Neuronal stem cell (in vitro differentiated cells): Measurements from ENCODE around the gene PTPRC.
"Not testable (repeated sequence)": the region's sequence is repeated elsewhere in the genome, so short reads cannot be mapped to it uniquely, and the experiment has no call there.

ENCODE experiments used
- DNase-seq: peaks from one replicate; pipeline ENCODE4 v3.0.0-alpha.2; 2013; ENCODE audit warnings: low spot score
- H2AFZ ChIP-seq: one replicate; pipeline ENCODE4 v1.6.1; 2013; ENCODE audit warnings: mild to moderate bottlenecking, low read length, inconsistent platforms
- H2AK5ac ChIP-seq: 2 replicates; pipeline ENCODE4 v1.6.1; 2013; ENCODE audit warnings: low read depth, mild to moderate bottlenecking, inconsistent platforms, low read length, moderate library complexity, mixed read lengths
- H2BK120ac ChIP-seq: 2 replicates; pipeline ENCODE4 v1.6.1; 2013; ENCODE audit warnings: low read depth, mild to moderate bottlenecking, inconsistent platforms, low read length, moderate library complexity, mixed read lengths
- H2BK12ac ChIP-seq: one replicate; pipeline ENCODE4 v1.6.1; 2013; ENCODE audit warnings: low read length, inconsistent platforms
- H2BK15ac ChIP-seq: 2 replicates; pipeline ENCODE4 v1.6.1; 2013; ENCODE audit warnings: mild to moderate bottlenecking, low read length, inconsistent platforms, mixed read lengths
- H2BK5ac ChIP-seq: one replicate; pipeline ENCODE4 v1.6.1; 2013; ENCODE audit warnings: inconsistent platforms, mild to moderate bottlenecking, low read length, moderate library complexity
- H3K14ac ChIP-seq: one replicate; pipeline ENCODE4 v1.6.1; 2013; ENCODE audit warnings: low read length, inconsistent platforms
- H3K18ac ChIP-seq: 2 replicates; pipeline ENCODE4 v1.6.1; 2013; ENCODE audit warnings: low read length, inconsistent platforms
- H3K23ac ChIP-seq: 2 replicates; pipeline ENCODE4 v1.6.1; 2013; ENCODE audit warnings: low read depth, mild to moderate bottlenecking, mixed read lengths, low read length, inconsistent platforms; ENCODE audit not compliant: poor library complexity
- H3K27ac ChIP-seq: replicated peaks from 3 replicates; pipeline ENCODE4 v1.5.1; 2013; ENCODE audit warnings: low read length, inconsistent platforms
- H3K27me3 ChIP-seq, 3 experiments: 2 replicates each; pipeline ENCODE4 v1.6.1; 2013; ENCODE audit warnings: low read length in 3 of 3, mild to moderate bottlenecking in 2 of 3, inconsistent platforms in 1 of 3, low read depth in 1 of 3, mixed read lengths in 1 of 3, moderate library complexity in 1 of 3; ENCODE audit not compliant: control insufficient read depth in 3 of 3, insufficient read depth in 3 of 3
- H3K36me3 ChIP-seq, 2 donors: replicated peaks in 1 of 2; 2 replicates each; pipeline ENCODE4 v1.6.1; 2013; ENCODE audit warnings: low read length in 2 of 2; ENCODE audit not compliant: control insufficient read depth in 2 of 2, insufficient read depth in 2 of 2
- H3K4ac ChIP-seq: 2 replicates; pipeline ENCODE4 v1.6.1; 2013; ENCODE audit warnings: inconsistent platforms, mild to moderate bottlenecking, low read length, moderate library complexity
- H3K4me1 ChIP-seq, 2 donors: 1 replicate in 1 of 2; 2 replicates in 1 of 2; pipeline ENCODE4 v1.6.1; 2013; ENCODE audit warnings: low read length in 2 of 2, low read depth in 1 of 2; ENCODE audit not compliant: control insufficient read depth in 2 of 2, insufficient read depth in 1 of 2
- H3K4me2 ChIP-seq: one replicate; pipeline ENCODE4 v1.6.1; 2013; ENCODE audit warnings: mild to moderate bottlenecking, low read length, inconsistent platforms; ENCODE audit not compliant: insufficient read depth, poor library complexity, severe bottlenecking
- H3K4me3 ChIP-seq, 2 donors: 2 replicates each; pipeline ENCODE4 v1.5.1; 2013; ENCODE audit warnings: low read length in 2 of 2, mild to moderate bottlenecking in 2 of 2, inconsistent platforms in 1 of 2, moderate library complexity in 1 of 2
- H3K79me1 ChIP-seq: one replicate; pipeline ENCODE4 v1.6.1; 2013; ENCODE audit warnings: low read depth, mild to moderate bottlenecking, inconsistent platforms, low read length, moderate library complexity
- H3K9ac ChIP-seq: one replicate; pipeline ENCODE4 v1.6.1; 2013; ENCODE audit warnings: mild to moderate bottlenecking, low read depth, low read length, inconsistent platforms; ENCODE audit not compliant: poor library complexity
- H3K9me3 ChIP-seq, 2 donors: replicated peaks in 1 of 2; 2 replicates each; pipeline versions ENCODE3 to v1.6.1; 2013; ENCODE audit warnings: low read length in 2 of 2, mild to moderate bottlenecking in 2 of 2, inconsistent platforms in 1 of 2, low read depth in 1 of 2, mixed read lengths in 1 of 2, moderate library complexity in 1 of 2; ENCODE audit not compliant: control insufficient read depth in 2 of 2, insufficient read depth in 1 of 2
- H4K8ac ChIP-seq: one replicate; pipeline ENCODE4 v1.6.1; 2013; ENCODE audit warnings: low read depth, mild to moderate bottlenecking, inconsistent platforms, low read length, moderate library complexity
- H4K91ac ChIP-seq: one replicate; pipeline ENCODE4 v1.6.1; 2013; ENCODE audit warnings: low read length, low read depth, mild to moderate bottlenecking, inconsistent platforms; ENCODE audit not compliant: poor library complexity
- WGBS, 2 donors: extraction: QIAGEN DNeasy Blood & Tissue Kit; methylation state at CpG; one replicate each; pipeline ENCODE4 v1.1.7; 2013; ENCODE audit warnings: missing lambda C conversion rate in 2 of 2, mixed read lengths in 1 of 2; ENCODE audit not compliant: insufficient read length in 2 of 2, insufficient replicate concordance in 1 of 2; ENCODE audit errors: extremely low coverage in 2 of 2; 5-methylcytosine and 5-hydroxymethylcytosine counted together

The PTPRC gene

DNA sequence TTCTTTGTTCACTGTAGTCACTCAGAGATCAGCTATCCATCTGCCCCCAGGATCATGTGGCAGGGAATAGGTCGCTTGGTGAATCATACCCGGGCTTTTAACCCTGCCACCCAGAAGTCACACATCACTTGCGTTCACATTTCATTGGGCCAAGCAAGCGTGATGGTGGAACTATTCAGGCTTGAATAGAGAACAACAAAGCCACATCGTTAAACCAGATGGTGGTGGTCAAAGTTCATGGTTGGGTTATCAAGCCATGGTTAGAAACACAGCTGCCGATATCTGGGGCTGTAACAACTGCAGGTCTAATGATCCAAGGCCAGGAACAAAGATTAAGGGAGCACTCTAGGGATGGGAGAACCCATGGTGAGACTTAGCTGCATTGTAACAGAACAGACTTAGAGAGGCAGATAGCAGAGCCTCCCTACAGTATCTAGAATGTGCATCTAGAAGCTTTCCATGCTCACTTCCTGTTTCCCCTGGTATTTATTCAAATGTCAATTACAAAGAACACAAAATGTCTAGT is 40.0 kb upstream of the PTPRC start:
- Histone ChIP-seq H4K8ac (no peak overlapping the region), H3K4ac (no peak overlapping the region), H3K4me1 (no peaks in the 10 kb centered on the region), H2BK120ac (no peak overlapping the region), H3K27ac (no peak overlapping the region), H3K9me3 (peaks cover 0 to 3% of the 10 kb centered on the region in 2 donors), H3K36me3 (no peaks in the 10 kb centered on the region), H3K79me1 (no peaks in the 10 kb centered on the region), H2AFZ (no peak overlapping the region), H3K18ac (no peak overlapping the region), H3K23ac (no peak overlapping the region), H3K14ac (no peak overlapping the region), H2BK12ac (no peak overlapping the region), H3K4me3 (no peak overlapping the region), H4K91ac (no peak overlapping the region), H2AK5ac (no peak overlapping the region), H3K27me3 (peaks cover 0 to 6% (median 0%) of the 10 kb centered on the region in 3 experiments), H2BK5ac (no peak overlapping the region), H3K9ac (no peak overlapping the region), H3K4me2 (no peak overlapping the region), H2BK15ac (no peak overlapping the region)
- no peak for DNase-seq
- WGBS, 2 donors = no CpG with 5 or more reads among the region's 6 CpGs

DNA sequence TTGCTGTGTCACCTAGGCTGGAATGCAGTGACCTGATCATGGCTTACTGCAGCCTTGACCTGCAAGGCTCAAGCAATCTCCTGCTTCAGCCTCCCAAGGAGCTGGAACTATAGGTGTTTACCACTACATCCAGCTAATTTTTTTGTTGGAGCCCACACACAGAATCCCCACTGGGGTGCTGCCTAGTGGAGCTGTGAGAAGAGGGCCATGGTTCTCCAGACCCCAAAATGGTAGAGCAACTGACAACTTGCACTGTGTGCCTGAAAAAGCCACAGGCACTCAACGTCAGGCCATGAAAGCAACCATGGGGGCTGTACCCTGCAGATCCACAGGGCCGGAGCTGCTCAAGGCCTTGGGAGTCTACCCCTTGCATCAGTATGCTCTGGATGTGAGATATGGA is 39.1 kb upstream of the PTPRC start:
- Histone ChIP-seq H3K9me3 (peaks cover 0 to 3% of the 10 kb centered on the region in 2 donors), H3K4me2 (no peak overlapping the region), H4K8ac (no peak overlapping the region)

DNA sequence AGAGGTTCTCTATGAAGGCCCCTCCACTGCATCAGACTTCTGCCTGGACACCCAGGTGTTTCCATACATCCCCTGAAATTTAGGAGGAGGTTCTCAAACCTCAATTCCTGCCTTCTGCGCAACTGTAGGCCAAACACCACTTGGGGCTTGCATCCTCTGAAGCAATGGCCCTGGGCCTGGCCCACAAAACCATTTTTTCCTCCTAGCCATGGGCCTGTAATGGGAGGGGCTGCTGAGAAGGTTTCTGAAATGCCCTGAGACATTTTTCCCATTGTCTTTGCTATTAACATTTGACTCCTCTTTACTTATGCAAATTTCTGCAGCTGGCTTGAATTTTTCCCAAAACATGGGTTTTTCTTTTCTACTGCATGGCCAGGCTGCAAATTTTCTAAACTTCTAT is 37.9 kb upstream of the PTPRC start:
- Histone ChIP-seq H2BK5ac (no peak overlapping the region), H3K18ac (no peak overlapping the region), H2BK120ac (no peak overlapping the region), H3K27ac (no peak overlapping the region), H2AK5ac (no peak overlapping the region), H2BK15ac (no peak overlapping the region), H3K23ac (no peak overlapping the region), H3K27me3 (peaks cover 0 to 6% (median 0%) of the 10 kb centered on the region in 3 experiments), H3K4me2 (no peak overlapping the region), H2AFZ (no peak overlapping the region), H3K9ac (no peak overlapping the region), H3K9me3 (peaks cover 0 to 3% of the 10 kb centered on the region in 2 donors), H3K4me1 (peaks cover 5 to 6% of the 10 kb centered on the region in 2 donors), H2BK12ac (no peak overlapping the region), H4K8ac (no peak overlapping the region), H3K14ac (no peak overlapping the region), H3K36me3 (no peaks in the 10 kb centered on the region), H3K4ac (no peak overlapping the region), H4K91ac (no peak overlapping the region), H3K79me1 (no peaks in the 10 kb centered on the region), H3K4me3 (no peak overlapping the region)
- DNase-seq = no peak
- no CpG with 5 or more reads among the region's 1 CpG for WGBS, 2 donors

More for the DNA sequence above, 39.1 kb upstream of the PTPRC start:
- no CpG with 5 or more reads among the region's 2 CpGs for whole genome bisulfite sequencing, 2 donors
- H3K23ac ChIP-seq = no peak overlapping the region
- no peak for DNase-seq
- no peak overlapping the region for H2AK5ac ChIP-seq
- H3K79me1 ChIP-seq = no peaks in the 10 kb centered on the region
- H4K91ac ChIP-seq = no peak overlapping the region
- H3K9ac ChIP-seq = no peak overlapping the region
- H2BK120ac ChIP-seq = no peak overlapping the region
- no peak overlapping the region for H2BK15ac ChIP-seq
- H2AFZ ChIP-seq = no peak overlapping the region
- H3K27me3 ChIP-seq = peaks cover 0 to 6% (median 0%) of the 10 kb centered on the region in 3 experiments
- no peak overlapping the region for H2BK12ac ChIP-seq
- no peak overlapping the region for H2BK5ac ChIP-seq
- peak overlapping the region in 1 of 2 donors; percentile 25 for H3K4me3 ChIP-seq
- no peak overlapping the region for H3K18ac ChIP-seq
- no peak overlapping the region for H3K4ac ChIP-seq
- no peaks in the 10 kb centered on the region for H3K36me3 ChIP-seq
- H3K4me1 ChIP-seq = peaks cover 0 to 3% of the 10 kb centered on the region in 2 donors
- H3K14ac ChIP-seq = no peak overlapping the region
- H3K27ac ChIP-seq = no peak overlapping the region

DNA sequence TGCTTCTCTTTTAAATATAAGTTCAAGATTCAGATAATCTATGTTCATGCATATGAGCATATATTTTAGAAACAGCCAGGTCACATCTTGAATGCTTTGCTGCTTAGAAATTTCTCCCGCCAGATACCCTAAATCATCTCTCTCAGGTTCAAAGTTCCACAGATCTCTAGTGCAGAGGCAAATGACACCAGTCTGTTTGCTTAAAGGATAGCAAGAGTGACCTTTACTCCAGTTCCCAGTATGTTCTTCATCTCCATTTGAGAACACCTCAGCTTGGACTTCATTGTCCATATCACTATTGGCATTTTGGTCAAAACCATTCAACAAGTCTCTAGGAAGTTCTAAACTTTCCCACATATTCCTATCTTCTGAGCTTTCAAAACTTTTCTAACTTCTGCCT is 37.5 kb upstream of the PTPRC start:
- H2BK12ac ChIP-seq, H2BK5ac ChIP-seq, H3K14ac ChIP-seq, H3K79me1 ChIP-seq, H3K4ac ChIP-seq, H2AK5ac ChIP-seq, H3K27me3 ChIP-seq, H3K4me2 ChIP-seq, H3K4me1 ChIP-seq, H3K23ac ChIP-seq, H2BK15ac ChIP-seq, H2BK120ac ChIP-seq, H4K8ac ChIP-seq, H3K9me3 ChIP-seq, H3K18ac ChIP-seq, DNase-seq, H3K36me3 ChIP-seq, H2AFZ ChIP-seq, H4K91ac ChIP-seq, H3K27ac ChIP-seq, H3K4me3 ChIP-seq, H3K9ac ChIP-seq: not testable (repeated sequence)
- WGBS, 2 donors = no CpG with 5 or more reads among the region's 1 CpG
